Tibial nerve (tissue), 4 donors: ENCODE results near the gene INSYN2B. TPM values are rescaled to one million over a fixed set of nuclear protein-coding genes. Genes with fewer than 3 reads are reported as not detected.

Experiments used
- DNase-seq, 2 donors: peaks; one replicate each; pipeline ENCODE4 v3.0.0-alpha.2; 2019; ENCODE audit warnings: low spot score in 2 of 2
- H3K27ac ChIP-seq, 4 donors: fragments of 200-600 bp; sonication (generic) in 3 of 4; one replicate each; pipeline ENCODE4 v1.5.1; 2017 to 2019; ENCODE audit warnings: mild to moderate bottlenecking in 1 of 4
- H3K27me3 ChIP-seq, 2 donors: fragments of 200-600 bp; sonication (generic) in 1 of 2; one replicate each; pipeline versions ENCODE4 v1.5.1 to v1.6.0; 2017 to 2019
- H3K36me3 ChIP-seq, 3 donors: fragments of 200-600 bp; sonication (generic); one replicate each; pipeline ENCODE4 v1.5.1; 2018 to 2019
- H3K4me1 ChIP-seq, 4 donors: fragments of 200-600 bp; sonication (generic) in 3 of 4; one replicate each; pipeline ENCODE4 v1.5.1; 2017 to 2019
- H3K4me3 ChIP-seq, 4 donors: fragments of 200-600 bp; sonication (generic) in 3 of 4; one replicate each; pipeline ENCODE4 v1.5.1; 2017 to 2019; ENCODE audit warnings: mild to moderate bottlenecking in 1 of 4, moderate library complexity in 1 of 4
- H3K9me3 ChIP-seq, 4 donors: fragments of 200-600 bp; sonication (generic) in 3 of 4; one replicate each; pipeline ENCODE4 v1.5.1; 2017 to 2019
- CTCF ChIP-seq, 5 experiments: fragments of 200-600 bp in 3 of 5; fragments of 450-650 bp in 2 of 5; sonication (generic) in 3 of 5; IDR thresholded peaks; one replicate each; pipeline ENCODE4 v1.5.1; 2016 to 2019; ENCODE audit warnings: antibody characterized with exemption in 5 of 5, mild to moderate bottlenecking in 3 of 5, moderate library complexity in 2 of 5
- EP300 ChIP-seq, 2 donors: sonication (generic); formaldehyde crosslinking; IDR thresholded peaks; one replicate each; pipeline ENCODE4 v1.6.1; 2017; ENCODE audit warnings: antibody characterized with exemption in 2 of 2, mild to moderate bottlenecking in 1 of 2
- POLR2A ChIP-seq, 2 donors: fragments of 450-650 bp; IDR thresholded peaks; one replicate each; pipeline ENCODE4 v1.6.1; 2017; ENCODE audit warnings: antibody characterized with exemption in 2 of 2, mild to moderate bottlenecking in 2 of 2, moderate library complexity in 2 of 2
- WGBS, 2 donors: methylation state at CpG; one replicate each; pipeline ENCODE4 v1.1.5; 2018; 5-methylcytosine and 5-hydroxymethylcytosine counted together
- total RNA-seq, 4 donors: library from RNA; depleted of rRNA; stranded (reverse); fragments of >200 nt; gene quantifications; one replicate each; pipeline ENCODE4 v1.1.0, GENCODE V29; 2016

The INSYN2B gene
- total RNA-seq, 4 donors from 2014 or later, result 0.60 to 4.2 TPM; not detected in 2

GRCh38 chr5:169847519-169847918, 132.8 kb downstream of the INSYN2B start:
- Histone ChIP-seq H3K27ac (no peak overlapping the region), H3K27me3 (no peaks in the 10 kb centered on the region), H3K36me3 (no peaks in the 10 kb centered on the region), H3K4me3 (no peak overlapping the region), H3K9me3 (peaks cover 0 to 24% (median 0%) of the 10 kb centered on the region in 4 donors), H3K4me1 (no peaks in the 10 kb centered on the region)
- TF ChIP-seq CTCF (IDR thresholded peaks at IDR 0.05) (no peak), EP300 (IDR thresholded peaks at IDR 0.05) (no peak), POLR2A (IDR thresholded peaks at IDR 0.05) (no peak)
- DNase-seq, result no peak
- WGBS, 2 donors, result 81 to 87% methylated on average over 1 of the region's 1 CpG

- H3K36me3 ChIP-seq, result no peaks in the 10 kb centered on the region
- TF ChIP-seq EP300 (IDR thresholded peaks at IDR 0.05), result no peak
- TF ChIP-seq CTCF (IDR thresholded peaks at IDR 0.05), result no peak
- TF ChIP-seq POLR2A (IDR thresholded peaks at IDR 0.05), result no peak
Measured at GRCh38 chr5:169842699-169843098, 137.6 kb downstream of the INSYN2B start.

GRCh38 chr5:169840405-169840804, 139.9 kb downstream of the INSYN2B start:
- Histone ChIP-seq H3K4me1 (peaks cover 0 to 6% (median 0%) of the 10 kb centered on the region in 4 donors), H3K9me3 (no peaks in the 10 kb centered on the region), H3K36me3 (no peaks in the 10 kb centered on the region), H3K27me3 (no peaks in the 10 kb centered on the region), H3K27ac (no peak overlapping the region), H3K4me3 (no peak overlapping the region)
- TF ChIP-seq POLR2A (IDR thresholded peaks at IDR 0.05) (no peak), EP300 (IDR thresholded peaks at IDR 0.05) (no peak), CTCF (IDR thresholded peaks at IDR 0.05) (no peak)
- DNase-seq, result no peak
- WGBS, 2 donors, result 91 to 94% methylated on average over 3 of the region's 3 CpGs

More at GRCh38 chr5:169842699-169843098, 137.6 kb downstream of the INSYN2B start:
- Histone ChIP-seq H3K4me3 (no peak overlapping the region), H3K27ac (no peak overlapping the region), H3K4me1 (peaks cover 0 to 3% (median 0%) of the 10 kb centered on the region in 4 donors), H3K9me3 (no peaks in the 10 kb centered on the region), H3K27me3 (no peaks in the 10 kb centered on the region)
- DNase-seq, result no peak

- Histone ChIP-seq H3K36me3 (no peaks in the 10 kb centered on the region), H3K27ac (no peak overlapping the region), H3K4me3 (no peak overlapping the region), H3K9me3 (no peaks in the 10 kb centered on the region), H3K27me3 (no peaks in the 10 kb centered on the region), H3K4me1 (peaks cover 0 to 6% (median 0%) of the 10 kb centered on the region in 4 donors)
- WGBS, 2 donors, result 88% methylated on average over 3 of the region's 3 CpGs
- no peak for TF ChIP-seq CTCF (IDR thresholded peaks at IDR 0.05)
- TF ChIP-seq POLR2A (IDR thresholded peaks at IDR 0.05), result no peak
- no peak for TF ChIP-seq EP300 (IDR thresholded peaks at IDR 0.05)
- no peak for DNase-seq
Measured at GRCh38 chr5:169838688-169839087, 141.6 kb downstream of the INSYN2B start.

GRCh38 chr5:169837686-169838085, 142.6 kb downstream of the INSYN2B start:
- no peak for DNase-seq
- no peaks in the 10 kb centered on the region for H3K9me3 ChIP-seq
- no peaks in the 10 kb centered on the region for H3K36me3 ChIP-seq
- H3K4me1 ChIP-seq, result peaks cover 0 to 6% (median 0%) of the 10 kb centered on the region in 4 donors
- no peak overlapping the region for H3K27ac ChIP-seq
- H3K27me3 ChIP-seq, result no peaks in the 10 kb centered on the region
- TF ChIP-seq EP300 (IDR thresholded peaks at IDR 0.05) (no peak), POLR2A (IDR thresholded peaks at IDR 0.05) (no peak), CTCF (IDR thresholded peaks at IDR 0.05) (no peak)
- H3K4me3 ChIP-seq, result no peak overlapping the region
